Keratinocyte (primary cell): ENCODE results near the gene ELF5. TPM values are rescaled to one million over a fixed set of nuclear protein-coding genes. Genes with fewer than 3 reads are reported as not detected.

Experiments used
- DNase-seq: peaks from one replicate; pipeline ENCODE4 v3.0.0-alpha.2; 2011; ENCODE audit warnings: low read depth, missing footprints, low spot score
- FAIRE-seq: peaks from 2 replicates; lab custom pipeline; 2011; peaks lifted over from hg19 to GRCh38; lab: Jason Lieb, UNC
- H2AFZ ChIP-seq: 2 replicates; pipeline ENCODE4 v1.6.0; 2012; ENCODE audit warnings: low read length, control low read depth, inconsistent platforms; ENCODE audit not compliant: control insufficient read depth
- H3K27ac ChIP-seq: 2 replicates; pipeline ENCODE4 v1.5.1; 2011; ENCODE audit warnings: low read length; ENCODE audit not compliant: control insufficient read depth, insufficient read depth
- H3K27me3 ChIP-seq: 3 replicates; pipeline ENCODE4 v1.6.0; 2011; ENCODE audit warnings: low read length; ENCODE audit not compliant: control insufficient read depth, insufficient read depth; ENCODE audit errors: extremely low read depth
- H3K36me3 ChIP-seq, 2 experiments: 2 replicates in 1 of 2; 3 replicates in 1 of 2; pipeline ENCODE4 v1.5.1; 2011; ENCODE audit warnings: low read length in 2 of 2, mild to moderate bottlenecking in 1 of 2; ENCODE audit not compliant: control insufficient read depth in 2 of 2, insufficient read depth in 2 of 2; ENCODE audit errors: extremely low read depth in 1 of 2
- H3K4me1 ChIP-seq: 3 replicates; pipeline ENCODE4 v1.5.1; 2011; ENCODE audit warnings: low read length; ENCODE audit not compliant: control insufficient read depth, insufficient read depth; ENCODE audit errors: extremely low read depth
- H3K4me2 ChIP-seq: 3 replicates; pipeline ENCODE4 v1.6.0; 2011; ENCODE audit warnings: low read depth, low read length; ENCODE audit not compliant: control insufficient read depth, insufficient read depth; ENCODE audit errors: extremely low read depth
- H3K4me3 ChIP-seq, 3 experiments: fragments of 200-600 bp in 1 of 3; sonication (generic) in 1 of 3; 2 replicates in 2 of 3; 3 replicates in 1 of 3; pipeline ENCODE4 v1.5.1; 2011 to 2016; ENCODE audit warnings: low read length in 3 of 3, mild to moderate bottlenecking in 3 of 3, control low read depth in 2 of 3, inconsistent platforms in 1 of 3, low read depth in 1 of 3, mixed read lengths in 1 of 3, mixed run types in 1 of 3, moderate library complexity in 1 of 3; ENCODE audit not compliant: control insufficient read depth in 2 of 3, insufficient read depth in 2 of 3; ENCODE audit errors: extremely low read depth in 1 of 3
- H3K79me2 ChIP-seq: 2 replicates; pipeline ENCODE4 v1.6.0; 2012; ENCODE audit warnings: low read length; ENCODE audit not compliant: control insufficient read depth, insufficient read depth
- H3K9ac ChIP-seq: 3 replicates; pipeline ENCODE4 v1.6.0; 2011; ENCODE audit warnings: low read length; ENCODE audit not compliant: control insufficient read depth, insufficient read depth; ENCODE audit errors: extremely low read depth
- H3K9me1 ChIP-seq: 3 replicates; pipeline ENCODE4 v1.6.0; 2011; ENCODE audit warnings: low read length; ENCODE audit not compliant: control insufficient read depth, insufficient read depth; ENCODE audit errors: extremely low read depth
- H3K9me3 ChIP-seq: 2 replicates; pipeline ENCODE4 v1.5.1; 2012; ENCODE audit warnings: low read depth, low read length; ENCODE audit not compliant: control insufficient read depth
- H4K20me1 ChIP-seq: 3 replicates; pipeline ENCODE4 v1.6.0; 2011; ENCODE audit warnings: low read length; ENCODE audit not compliant: control insufficient read depth, insufficient read depth; ENCODE audit errors: extremely low read depth
- EZH2 ChIP-seq: IDR thresholded peaks from one replicate; pipeline ENCODE4 v1.6.1; 2012; ENCODE audit warnings: inconsistent platforms, mild to moderate bottlenecking, low read length, moderate library complexity
- dilution Hi-C: fragments of 300-500 bp; cut with MboI; formaldehyde crosslinking; loops from one replicate; pipeline ENCODE4 v1.7.0; 2020; ENCODE audit warnings: low sequenced_read_pairs; ENCODE audit not compliant: extremely low pct_ligation_motif_present
- polyA plus RNA-seq, 5 experiments: library from polyadenylated mRNA; depleted of rRNA in 3 of 5; stranded (reverse) in 3 of 5; stranded (forward) in 1 of 5; unstranded in 1 of 5; fragments of >200 nt; gene quantifications; 1 replicate in 1 of 5; 2 replicates in 3 of 5; 3 replicates in 1 of 5; pipeline versions ENCODE4 v1.2.1 to v1.2.3, GENCODE V29; 2011 to 2012; ENCODE audit warnings: missing spikeins in 2 of 5, low read depth in 1 of 5, low replicate concordance in 1 of 5
- TF ChIP-seq, protein P1 (sequence below), 3 experiments: IDR thresholded peaks in 1 of 3; conservative IDR thresholded peaks in 1 of 3; optimal IDR thresholded peaks in 1 of 3; 2 replicates in 2 of 3; 3 replicates in 1 of 3; pipeline versions ENCODE3 to v1.5.1; 2011; ENCODE audit warnings: low read length in 3 of 3, mild to moderate bottlenecking in 3 of 3, moderate library complexity in 2 of 3, control low read depth in 1 of 3, inconsistent platforms in 1 of 3; ENCODE audit not compliant: insufficient read depth in 2 of 3; ENCODE audit errors: extremely low read depth in 1 of 3

The ELF5 gene
- polyA plus RNA-seq, 1 donor (not counting 4 experiments of a cell fraction or from before 2014, with no cell fraction given), result not detected

DNA sequence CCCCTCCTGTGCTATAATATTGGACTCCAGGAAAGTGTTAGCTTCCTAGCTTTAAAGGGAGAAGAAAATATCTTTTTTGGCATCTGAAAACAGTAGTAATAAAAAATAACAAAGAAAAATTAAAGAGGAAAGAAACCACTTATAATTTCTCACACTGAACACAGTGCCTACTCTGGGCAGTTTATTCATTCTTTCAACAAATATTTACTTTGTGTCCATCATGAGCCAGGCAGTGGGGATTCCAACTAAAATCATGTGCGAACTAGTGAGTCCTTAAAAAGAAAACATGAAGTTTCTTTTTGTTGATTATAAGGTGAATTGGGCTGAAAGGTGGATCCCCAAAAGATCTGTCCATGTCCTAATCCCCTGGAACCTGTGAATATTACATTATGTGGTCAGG, 16.0 kb upstream of the ELF5 start:
- Histone ChIP-seq H3K9me3 (no peaks in the 10 kb centered on the region), H3K4me1 (no peaks in the 10 kb centered on the region), H2AFZ (no peak overlapping the region), H4K20me1 (no peaks in the 10 kb centered on the region), H3K79me2 (no peaks in the 10 kb centered on the region), H3K27ac (no peak overlapping the region), H3K4me2 (no peak overlapping the region), H3K9me1 (no peaks in the 10 kb centered on the region), H3K27me3 (no peaks in the 10 kb centered on the region), H3K36me3 (no peaks in the 10 kb centered on the region), H3K4me3 (no peak overlapping the region), H3K9ac (no peak overlapping the region)
- DNase-seq (no peak), FAIRE-seq (no peak)
- dilution Hi-C loops, result no loop called here
- TF ChIP-seq, protein P1, sequence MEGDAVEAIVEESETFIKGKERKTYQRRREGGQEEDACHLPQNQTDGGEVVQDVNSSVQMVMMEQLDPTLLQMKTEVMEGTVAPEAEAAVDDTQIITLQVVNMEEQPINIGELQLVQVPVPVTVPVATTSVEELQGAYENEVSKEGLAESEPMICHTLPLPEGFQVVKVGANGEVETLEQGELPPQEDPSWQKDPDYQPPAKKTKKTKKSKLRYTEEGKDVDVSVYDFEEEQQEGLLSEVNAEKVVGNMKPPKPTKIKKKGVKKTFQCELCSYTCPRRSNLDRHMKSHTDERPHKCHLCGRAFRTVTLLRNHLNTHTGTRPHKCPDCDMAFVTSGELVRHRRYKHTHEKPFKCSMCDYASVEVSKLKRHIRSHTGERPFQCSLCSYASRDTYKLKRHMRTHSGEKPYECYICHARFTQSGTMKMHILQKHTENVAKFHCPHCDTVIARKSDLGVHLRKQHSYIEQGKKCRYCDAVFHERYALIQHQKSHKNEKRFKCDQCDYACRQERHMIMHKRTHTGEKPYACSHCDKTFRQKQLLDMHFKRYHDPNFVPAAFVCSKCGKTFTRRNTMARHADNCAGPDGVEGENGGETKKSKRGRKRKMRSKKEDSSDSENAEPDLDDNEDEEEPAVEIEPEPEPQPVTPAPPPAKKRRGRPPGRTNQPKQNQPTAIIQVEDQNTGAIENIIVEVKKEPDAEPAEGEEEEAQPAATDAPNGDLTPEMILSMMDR (optimal IDR thresholded peaks at IDR 0.05 in 1 of 3, IDR thresholded peaks at IDR 0.05 in 1 of 3, conservative IDR thresholded peaks at IDR 0.05 in 1 of 3; ENCODE audit: extremely low read depth in 1 of 3, insufficient read depth in 2 of 3, low read length in 3 of 3), result no peak
- no peak for TF ChIP-seq EZH2

DNA sequence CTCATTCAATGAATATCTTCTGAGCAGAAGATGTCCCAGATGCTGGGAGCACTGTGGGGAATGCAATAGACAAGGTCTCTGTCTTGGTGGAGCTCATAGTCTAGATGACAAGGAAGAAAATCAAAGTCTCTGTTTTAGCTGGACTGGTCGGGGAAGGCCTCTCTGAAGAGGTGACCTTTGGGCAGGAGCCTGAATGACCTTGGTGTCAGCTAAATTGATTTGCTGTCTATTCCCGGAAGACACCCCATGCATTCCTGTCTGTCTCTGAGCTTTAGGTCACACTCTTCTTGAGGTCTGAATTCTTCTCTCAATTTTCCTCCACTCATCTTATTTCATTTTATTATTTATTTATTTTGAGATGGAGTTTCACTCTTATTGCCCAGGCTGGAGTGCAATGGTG, 14.5 kb upstream of the ELF5 start:
- Histone ChIP-seq H4K20me1 (no peaks in the 10 kb centered on the region), H3K9me1 (no peaks in the 10 kb centered on the region), H3K9ac (no peak overlapping the region), H3K4me3 (no peak overlapping the region), H3K4me1 (no peaks in the 10 kb centered on the region), H3K27ac (no peak overlapping the region), H3K27me3 (no peaks in the 10 kb centered on the region), H3K9me3 (no peaks in the 10 kb centered on the region), H3K36me3 (no peaks in the 10 kb centered on the region), H2AFZ (no peak overlapping the region), H3K4me2 (no peak overlapping the region), H3K79me2 (no peaks in the 10 kb centered on the region)
- DNase-seq (no peak), FAIRE-seq (no peak)
- dilution Hi-C loops, result no loop called here
- TF ChIP-seq EZH2, result no peak
- TF ChIP-seq, protein P1 (optimal IDR thresholded peaks at IDR 0.05 in 1 of 3, IDR thresholded peaks at IDR 0.05 in 1 of 3, conservative IDR thresholded peaks at IDR 0.05 in 1 of 3; ENCODE audit: extremely low read depth in 1 of 3, insufficient read depth in 2 of 3, low read length in 3 of 3), result no peak
